MM.1S (cell line): Measurements from ENCODE around the gene ZSCAN29.

ENCODE experiments used
- EZH2phosphoT487 ChIP-seq: fragments of 300-600 bp; sonication (generic); IDR thresholded peaks from 2 replicates; pipeline ENCODE4 v1.6.1; 2018; ENCODE audit warnings: antibody characterized with exemption, low read length
- TF ChIP-seq, protein P1 (sequence below): fragments of 300-600 bp; sonication (generic); IDR thresholded peaks from 2 replicates; pipeline ENCODE4 v1.5.1; 2016; ENCODE audit warnings: antibody characterized with exemption, low read length, mixed read lengths

DNA sequence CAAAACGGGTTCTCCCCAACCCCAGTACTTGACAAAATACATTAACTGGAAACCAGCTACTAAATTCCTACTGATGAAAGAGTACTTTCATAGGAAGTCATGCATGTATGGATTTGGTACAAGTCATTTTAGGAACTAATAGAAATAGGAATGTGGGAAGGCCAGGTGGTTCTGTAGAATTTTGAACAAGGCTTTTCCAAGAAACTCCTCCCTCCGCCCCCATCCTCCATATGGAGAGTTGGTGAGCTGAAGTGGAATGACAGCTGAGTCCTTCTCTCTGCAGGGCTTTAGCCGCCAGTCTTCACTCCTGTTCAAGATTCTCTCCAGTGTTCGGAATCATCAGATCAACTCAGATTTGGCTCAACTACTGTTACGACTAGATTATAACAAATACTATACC lies 33.3 kb upstream of the ZSCAN29 start:
- TF ChIP-seq, protein P1, sequence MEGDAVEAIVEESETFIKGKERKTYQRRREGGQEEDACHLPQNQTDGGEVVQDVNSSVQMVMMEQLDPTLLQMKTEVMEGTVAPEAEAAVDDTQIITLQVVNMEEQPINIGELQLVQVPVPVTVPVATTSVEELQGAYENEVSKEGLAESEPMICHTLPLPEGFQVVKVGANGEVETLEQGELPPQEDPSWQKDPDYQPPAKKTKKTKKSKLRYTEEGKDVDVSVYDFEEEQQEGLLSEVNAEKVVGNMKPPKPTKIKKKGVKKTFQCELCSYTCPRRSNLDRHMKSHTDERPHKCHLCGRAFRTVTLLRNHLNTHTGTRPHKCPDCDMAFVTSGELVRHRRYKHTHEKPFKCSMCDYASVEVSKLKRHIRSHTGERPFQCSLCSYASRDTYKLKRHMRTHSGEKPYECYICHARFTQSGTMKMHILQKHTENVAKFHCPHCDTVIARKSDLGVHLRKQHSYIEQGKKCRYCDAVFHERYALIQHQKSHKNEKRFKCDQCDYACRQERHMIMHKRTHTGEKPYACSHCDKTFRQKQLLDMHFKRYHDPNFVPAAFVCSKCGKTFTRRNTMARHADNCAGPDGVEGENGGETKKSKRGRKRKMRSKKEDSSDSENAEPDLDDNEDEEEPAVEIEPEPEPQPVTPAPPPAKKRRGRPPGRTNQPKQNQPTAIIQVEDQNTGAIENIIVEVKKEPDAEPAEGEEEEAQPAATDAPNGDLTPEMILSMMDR = no peak
- TF ChIP-seq EZH2phosphoT487 = no peak
